Sigmoid colon (tissue), 7 donors: ENCODE measurements around the gene F10. TPM values are rescaled to one million over a fixed set of nuclear protein-coding genes. Genes with fewer than 3 reads are reported as not detected.

ENCODE experiments used
- DNase-seq: peaks from one replicate; pipeline ENCODE4 v3.0.0-alpha.2; 2019
- H3K27ac ChIP-seq, 4 donors: fragments of 200-600 bp; sonication (generic); one replicate each; pipeline ENCODE4 v1.5.1; 2016 to 2019; ENCODE audit warnings: mild to moderate bottlenecking in 1 of 4
- H3K27me3 ChIP-seq, 3 donors: fragments of 200-600 bp; sonication (generic); one replicate each; pipeline ENCODE4 v1.5.1; 2019; ENCODE audit warnings: mild to moderate bottlenecking in 1 of 3
- H3K36me3 ChIP-seq, 4 donors: fragments of 200-600 bp; sonication (generic); one replicate each; pipeline ENCODE4 v1.5.1; 2016 to 2019
- H3K4me1 ChIP-seq, 4 donors: fragments of 200-600 bp; sonication (generic); one replicate each; pipeline ENCODE4 v1.5.1; 2017 to 2019
- H3K4me3 ChIP-seq, 4 donors: fragments of 200-600 bp; sonication (generic); one replicate each; pipeline ENCODE4 v1.5.1; 2017 to 2019; ENCODE audit warnings: mild to moderate bottlenecking in 2 of 4, moderate library complexity in 1 of 4
- H3K9me3 ChIP-seq, 4 donors: fragments of 200-600 bp in 3 of 4; sonication (generic) in 3 of 4; one replicate each; pipeline versions ENCODE4 v1.5.1 to v1.6.1; 2013 to 2019
- CTCF ChIP-seq, 4 experiments: fragments of 450-650 bp in 3 of 4; fragments of 200-600 bp in 1 of 4; IDR thresholded peaks; one replicate each; pipeline ENCODE4 v1.5.1; 2016 to 2019; ENCODE audit warnings: antibody characterized with exemption in 4 of 4, mild to moderate bottlenecking in 3 of 4, moderate library complexity in 2 of 4
- EP300 ChIP-seq, 4 donors: sonication (generic); formaldehyde crosslinking; IDR thresholded peaks; one replicate each; pipeline ENCODE4 v1.6.1; 2017; ENCODE audit warnings: antibody characterized with exemption in 4 of 4
- POLR2A ChIP-seq, 2 donors: fragments of 450-650 bp; IDR thresholded peaks; one replicate each; pipeline ENCODE4 v1.6.1; 2016; ENCODE audit warnings: antibody characterized with exemption in 2 of 2, mild to moderate bottlenecking in 2 of 2, moderate library complexity in 2 of 2
- POLR2AphosphoS5 ChIP-seq, 4 donors: sonication (generic); formaldehyde crosslinking; IDR thresholded peaks; one replicate each; pipeline ENCODE4 v1.6.1; 2017; ENCODE audit warnings: antibody characterized with exemption in 4 of 4
- WGBS, 2 donors: extraction: QIAGEN DNeasy Blood & Tissue Kit; methylation state at CpG; one replicate each; pipeline ENCODE4 v1.1.7; 2013; 5-methylcytosine and 5-hydroxymethylcytosine counted together
- intact Hi-C: fragments of 100-400 bp; cut with DNase I; formaldehyde crosslinking; loops from one replicate; pipeline ENCODE4 v1.15.1; 2023
- polyA plus RNA-seq, 3 donors: library from polyadenylated mRNA; stranded (reverse); fragments of 200-250 nt; gene quantifications; one replicate each; pipeline ENCODE4 v1.2.3, GENCODE V29; 2013
- total RNA-seq, 4 donors: library from RNA; depleted of rRNA; stranded (reverse); fragments of >200 nt; gene quantifications; one replicate each; pipeline ENCODE4 v1.1.0, GENCODE V29; 2016
- donor health status: healthy with polysubstance abuse.
- donor health status: Bipolar disorder and iron deficiency.
- donor health status: healthy.

F10 gene
- total and polyA plus RNA-seq, 7 donors = 2.4 to 10.0 (median 4.9) TPM; not detected in 1

- H3K4me1 ChIP-seq = peaks cover 0 to 17% (median 15%) of the 10 kb centered on the region in 4 donors
- no peaks in the 10 kb centered on the region for H3K9me3 ChIP-seq
- H3K27ac ChIP-seq = no peak overlapping the region
- peaks cover 18 to 32% (median 21%) of the 10 kb centered on the region in 3 donors for H3K27me3 ChIP-seq
- intact Hi-C loops = no loop called here
- DNase-seq = peak; percentile 33
- TF ChIP-seq POLR2AphosphoS5 (IDR thresholded peaks at IDR 0.05) (no peak), CTCF (IDR thresholded peaks at IDR 0.05) (no peak), EP300 (IDR thresholded peaks at IDR 0.05) (no peak), POLR2A (IDR thresholded peaks at IDR 0.05) (no peak)
- H3K36me3 ChIP-seq = no peaks in the 10 kb centered on the region
- WGBS, 2 donors = 89 to 92% methylated on average over 8 of the region's 8 CpGs
- H3K4me3 ChIP-seq = no peak overlapping the region
Measured at GRCh38 chr13:113113846-113114271, 8.7 kb upstream of the F10 start.

GRCh38 chr13:113114511-113115362, 7.9 kb upstream of the F10 start:
- peak; percentile 46 for DNase-seq
- H3K36me3 ChIP-seq = no peaks in the 10 kb centered on the region
- WGBS, 2 donors = 90 to 93% methylated on average over 17 of the region's 17 CpGs
- TF ChIP-seq CTCF (IDR thresholded peaks at IDR 0.05) (no peak), POLR2AphosphoS5 (IDR thresholded peaks at IDR 0.05) (no peak), EP300 (IDR thresholded peaks at IDR 0.05) (no peak), POLR2A (IDR thresholded peaks at IDR 0.05) (no peak)
- intact Hi-C loops = no loop called here
- H3K27ac ChIP-seq = no peak overlapping the region
- H3K4me1 ChIP-seq = peaks cover 0 to 13% (median 13%) of the 10 kb centered on the region in 4 donors
- peaks cover 14 to 24% (median 14%) of the 10 kb centered on the region in 3 donors for H3K27me3 ChIP-seq
- H3K9me3 ChIP-seq = no peaks in the 10 kb centered on the region
- no peak overlapping the region for H3K4me3 ChIP-seq

GRCh38 chr13:113115363-113116205, 7.0 kb upstream of the F10 start:
- 81 to 87% methylated on average over 21 of the region's 21 CpGs for WGBS, 2 donors
- no peaks in the 10 kb centered on the region for H3K9me3 ChIP-seq
- intact Hi-C loops = no loop called here
- H3K4me1 ChIP-seq = peaks cover 0 to 5% (median 5%) of the 10 kb centered on the region in 4 donors
- peaks cover 5 to 16% (median 6%) of the 10 kb centered on the region in 3 donors for H3K27me3 ChIP-seq
- DNase-seq = peak; percentile 46
- TF ChIP-seq POLR2AphosphoS5 (IDR thresholded peaks at IDR 0.05) (no peak), POLR2A (IDR thresholded peaks at IDR 0.05) (no peak)
- no peak overlapping the region for H3K27ac ChIP-seq
- no peaks in the 10 kb centered on the region for H3K36me3 ChIP-seq
- H3K4me3 ChIP-seq = no peak overlapping the region

- TF ChIP-seq CTCF (IDR thresholded peaks at IDR 0.05) (no peak), POLR2A (IDR thresholded peaks at IDR 0.05) (no peak), EP300 (IDR thresholded peaks at IDR 0.05) (no peak), POLR2AphosphoS5 (IDR thresholded peaks at IDR 0.05) (no peak)
- intact Hi-C loops = no loop called here
- Histone ChIP-seq H3K36me3 (no peaks in the 10 kb centered on the region), H3K4me1 (no peaks in the 10 kb centered on the region), H3K9me3 (no peaks in the 10 kb centered on the region), H3K27ac (no peak overlapping the region), H3K4me3 (no peak overlapping the region), H3K27me3 (peaks cover 0 to 9% (median 0%) of the 10 kb centered on the region in 3 donors)
- 83 to 86% methylated on average over 10 of the region's 10 CpGs for WGBS, 2 donors
- DNase-seq = no peak
Measured at GRCh38 chr13:113116206-113116800, 6.3 kb upstream of the F10 start.
